ENCODE data around the gene TSHR.

TSHR gene

GRCh38 chr14:80988192-80988591 is 32.8 kb downstream of the TSHR start:
- Histone ChIP-seq H3K4me1 (ENCODE audit: control insufficient read depth in 1 of 2, insufficient read depth in 2 of 2, low read length in 2 of 2) (no peaks in the 10 kb centered on the region), H3K27me3 (ENCODE audit: control insufficient read depth in 1 of 2, insufficient read depth in 2 of 2, low read length in 2 of 2) (peaks cover 3% of the 10 kb centered on the region in 2 donors), H3K27ac (ENCODE audit: low read depth, low read length) (no peak overlapping the region), H3K9me3 (ENCODE audit: control insufficient read depth in 1 of 2, low read length in 2 of 2) (no peaks in the 10 kb centered on the region), H3K4me3 (ENCODE audit: low read depth in 1 of 2, low read length in 2 of 2) (no peak overlapping the region), H3K36me3 (ENCODE audit: control insufficient read depth in 1 of 2, insufficient read depth in 2 of 2, low read length in 2 of 2) (no peaks in the 10 kb centered on the region), H3K9ac (ENCODE audit: low read depth in 1 of 2, low read length in 2 of 2) (no peak overlapping the region)

GRCh38 chr14:80988735-80989429 is 33.5 kb downstream of the TSHR start:
- no peak overlapping the region for H3K4me3 ChIP-seq (ENCODE audit: low read depth in 1 of 2, low read length in 2 of 2)
- H3K36me3 ChIP-seq (ENCODE audit: control insufficient read depth in 1 of 2, insufficient read depth in 2 of 2, low read length in 2 of 2), result no peaks in the 10 kb centered on the region
- no peak overlapping the region for H3K27ac ChIP-seq (ENCODE audit: low read depth, low read length)
- H3K9ac ChIP-seq (ENCODE audit: low read depth in 1 of 2, low read length in 2 of 2), result no peak overlapping the region
- H3K4me1 ChIP-seq (ENCODE audit: control insufficient read depth in 1 of 2, insufficient read depth in 2 of 2, low read length in 2 of 2), result no peaks in the 10 kb centered on the region
- H3K9me3 ChIP-seq (ENCODE audit: control insufficient read depth in 1 of 2, low read length in 2 of 2), result no peaks in the 10 kb centered on the region
- peaks cover 3% of the 10 kb centered on the region in 2 donors for H3K27me3 ChIP-seq (ENCODE audit: control insufficient read depth in 1 of 2, insufficient read depth in 2 of 2, low read length in 2 of 2)

GRCh38 chr14:80992580-80992979 is 37.2 kb downstream of the TSHR start:
- Histone ChIP-seq H3K9ac (ENCODE audit: low read depth in 1 of 2, low read length in 2 of 2) (no peak overlapping the region), H3K36me3 (ENCODE audit: control insufficient read depth in 1 of 2, insufficient read depth in 2 of 2, low read length in 2 of 2) (no peaks in the 10 kb centered on the region), H3K27ac (ENCODE audit: low read depth, low read length) (no peak overlapping the region), H3K9me3 (ENCODE audit: control insufficient read depth in 1 of 2, low read length in 2 of 2) (no peaks in the 10 kb centered on the region), H3K27me3 (ENCODE audit: control insufficient read depth in 1 of 2, insufficient read depth in 2 of 2, low read length in 2 of 2) (peaks cover 3% of the 10 kb centered on the region in 2 donors), H3K4me1 (ENCODE audit: control insufficient read depth in 1 of 2, insufficient read depth in 2 of 2, low read length in 2 of 2) (no peaks in the 10 kb centered on the region), H3K4me3 (ENCODE audit: low read depth in 1 of 2, low read length in 2 of 2) (no peak overlapping the region)

- no peaks in the 10 kb centered on the region for H3K9me3 ChIP-seq (ENCODE audit: control insufficient read depth in 1 of 2, low read length in 2 of 2)
These were observed 40.9 kb downstream of the TSHR start for GRCh38 chr14:80996049-80996901.

GRCh38 chr14:81001447-81001846 is 46.0 kb downstream of the TSHR start:
- Histone ChIP-seq H3K27me3 (ENCODE audit: control insufficient read depth in 1 of 2, insufficient read depth in 2 of 2, low read length in 2 of 2) (peaks cover 0 to 8% of the 10 kb centered on the region in 2 donors), H3K9ac (ENCODE audit: low read depth in 1 of 2, low read length in 2 of 2) (no peak overlapping the region), H3K4me3 (ENCODE audit: low read depth in 1 of 2, low read length in 2 of 2) (no peak overlapping the region), H3K4me1 (ENCODE audit: control insufficient read depth in 1 of 2, insufficient read depth in 2 of 2, low read length in 2 of 2) (no peaks in the 10 kb centered on the region), H3K27ac (ENCODE audit: low read depth, low read length) (no peak overlapping the region), H3K9me3 (ENCODE audit: control insufficient read depth in 1 of 2, low read length in 2 of 2) (no peaks in the 10 kb centered on the region), H3K36me3 (ENCODE audit: control insufficient read depth in 1 of 2, insufficient read depth in 2 of 2, low read length in 2 of 2) (no peaks in the 10 kb centered on the region)

More at GRCh38 chr14:80996049-80996901, 40.9 kb downstream of the TSHR start:
- peaks cover 0 to 6% of the 10 kb centered on the region in 2 donors for H3K27me3 ChIP-seq (ENCODE audit: control insufficient read depth in 1 of 2, insufficient read depth in 2 of 2, low read length in 2 of 2)
- no peaks in the 10 kb centered on the region for H3K36me3 ChIP-seq (ENCODE audit: control insufficient read depth in 1 of 2, insufficient read depth in 2 of 2, low read length in 2 of 2)
- no peak overlapping the region for H3K9ac ChIP-seq (ENCODE audit: low read depth in 1 of 2, low read length in 2 of 2)
- H3K27ac ChIP-seq (ENCODE audit: low read depth, low read length), result no peak overlapping the region
- no peaks in the 10 kb centered on the region for H3K4me1 ChIP-seq (ENCODE audit: control insufficient read depth in 1 of 2, insufficient read depth in 2 of 2, low read length in 2 of 2)
- no peak overlapping the region for H3K4me3 ChIP-seq (ENCODE audit: low read depth in 1 of 2, low read length in 2 of 2)

- no peaks in the 10 kb centered on the region for H3K4me1 ChIP-seq (ENCODE audit: control insufficient read depth in 1 of 2, insufficient read depth in 2 of 2, low read length in 2 of 2)
- no peaks in the 10 kb centered on the region for H3K9me3 ChIP-seq (ENCODE audit: control insufficient read depth in 1 of 2, low read length in 2 of 2)
- no peaks in the 10 kb centered on the region for H3K36me3 ChIP-seq (ENCODE audit: control insufficient read depth in 1 of 2, insufficient read depth in 2 of 2, low read length in 2 of 2)
- no peak overlapping the region for H3K9ac ChIP-seq (ENCODE audit: low read depth in 1 of 2, low read length in 2 of 2)
- no peak overlapping the region for H3K4me3 ChIP-seq (ENCODE audit: low read depth in 1 of 2, low read length in 2 of 2)
- peaks cover 0 to 2% of the 10 kb centered on the region in 2 donors for H3K27me3 ChIP-seq (ENCODE audit: control insufficient read depth in 1 of 2, insufficient read depth in 2 of 2, low read length in 2 of 2)
- no peak overlapping the region for H3K27ac ChIP-seq (ENCODE audit: low read depth, low read length)
These were observed 49.2 kb downstream of the TSHR start for GRCh38 chr14:81004575-81004974.

GRCh38 chr14:81005540-81006228 is 50.3 kb downstream of the TSHR start:
- H3K36me3 ChIP-seq (ENCODE audit: control insufficient read depth in 1 of 2, insufficient read depth in 2 of 2, low read length in 2 of 2), result no peaks in the 10 kb centered on the region
- no peaks in the 10 kb centered on the region for H3K4me1 ChIP-seq (ENCODE audit: control insufficient read depth in 1 of 2, insufficient read depth in 2 of 2, low read length in 2 of 2)
- peaks cover 0 to 2% of the 10 kb centered on the region in 2 donors for H3K27me3 ChIP-seq (ENCODE audit: control insufficient read depth in 1 of 2, insufficient read depth in 2 of 2, low read length in 2 of 2)
- no peak overlapping the region for H3K4me3 ChIP-seq (ENCODE audit: low read depth in 1 of 2, low read length in 2 of 2)
- H3K9ac ChIP-seq (ENCODE audit: low read depth in 1 of 2, low read length in 2 of 2), result no peak overlapping the region
- H3K9me3 ChIP-seq (ENCODE audit: control insufficient read depth in 1 of 2, low read length in 2 of 2), result no peaks in the 10 kb centered on the region
- H3K27ac ChIP-seq (ENCODE audit: low read depth, low read length), result no peak overlapping the region

GRCh38 chr14:81006266-81006665 is 50.8 kb downstream of the TSHR start:
- H3K4me3 ChIP-seq (ENCODE audit: low read depth in 1 of 2, low read length in 2 of 2), result no peak overlapping the region
- H3K9ac ChIP-seq (ENCODE audit: low read depth in 1 of 2, low read length in 2 of 2), result no peak overlapping the region
- no peaks in the 10 kb centered on the region for H3K9me3 ChIP-seq (ENCODE audit: control insufficient read depth in 1 of 2, low read length in 2 of 2)
- H3K4me1 ChIP-seq (ENCODE audit: control insufficient read depth in 1 of 2, insufficient read depth in 2 of 2, low read length in 2 of 2), result no peaks in the 10 kb centered on the region
- H3K27me3 ChIP-seq (ENCODE audit: control insufficient read depth in 1 of 2, insufficient read depth in 2 of 2, low read length in 2 of 2), result peaks cover 0 to 2% of the 10 kb centered on the region in 2 donors
- H3K27ac ChIP-seq (ENCODE audit: low read depth, low read length), result no peak overlapping the region
- no peaks in the 10 kb centered on the region for H3K36me3 ChIP-seq (ENCODE audit: control insufficient read depth in 1 of 2, insufficient read depth in 2 of 2, low read length in 2 of 2)

GRCh38 chr14:81007131-81007530 is 51.7 kb downstream of the TSHR start:
- H3K4me3 ChIP-seq (ENCODE audit: low read depth in 1 of 2, low read length in 2 of 2), result no peak overlapping the region
- no peak overlapping the region for H3K9ac ChIP-seq (ENCODE audit: low read depth in 1 of 2, low read length in 2 of 2)
- H3K4me1 ChIP-seq (ENCODE audit: control insufficient read depth in 1 of 2, insufficient read depth in 2 of 2, low read length in 2 of 2), result no peaks in the 10 kb centered on the region
- peaks cover 0 to 2% of the 10 kb centered on the region in 2 donors for H3K27me3 ChIP-seq (ENCODE audit: control insufficient read depth in 1 of 2, insufficient read depth in 2 of 2, low read length in 2 of 2)
- no peak overlapping the region for H3K27ac ChIP-seq (ENCODE audit: low read depth, low read length)
- H3K9me3 ChIP-seq (ENCODE audit: control insufficient read depth in 1 of 2, low read length in 2 of 2), result no peaks in the 10 kb centered on the region
- no peaks in the 10 kb centered on the region for H3K36me3 ChIP-seq (ENCODE audit: control insufficient read depth in 1 of 2, insufficient read depth in 2 of 2, low read length in 2 of 2)

GRCh38 chr14:81009346-81009745 is 53.9 kb downstream of the TSHR start:
- Histone ChIP-seq H3K4me3 (ENCODE audit: low read depth in 1 of 2, low read length in 2 of 2) (no peak overlapping the region), H3K9ac (ENCODE audit: low read depth in 1 of 2, low read length in 2 of 2) (no peak overlapping the region), H3K36me3 (ENCODE audit: control insufficient read depth in 1 of 2, insufficient read depth in 2 of 2, low read length in 2 of 2) (no peaks in the 10 kb centered on the region), H3K9me3 (ENCODE audit: control insufficient read depth in 1 of 2, low read length in 2 of 2) (no peaks in the 10 kb centered on the region), H3K27me3 (ENCODE audit: control insufficient read depth in 1 of 2, insufficient read depth in 2 of 2, low read length in 2 of 2) (no peaks in the 10 kb centered on the region), H3K27ac (ENCODE audit: low read depth, low read length) (no peak overlapping the region), H3K4me1 (ENCODE audit: control insufficient read depth in 1 of 2, insufficient read depth in 2 of 2, low read length in 2 of 2) (no peaks in the 10 kb centered on the region)
